Right lobe of liver (tissue), 6 donors: ENCODE measurements around the gene HS3ST6. TPM values are rescaled to one million over a fixed set of nuclear protein-coding genes. Genes with fewer than 3 reads are reported as not detected.

Experiments used
- ATAC-seq, 4 donors: fragments of 200-7000 bp; cut with Tn5 transposase; one replicate each; pipeline ENCODE4 v1.9.1; 2020; ENCODE audit warnings: mild to moderate bottlenecking in 4 of 4, moderate library complexity in 4 of 4
- DNase-seq, 3 donors: peaks; one replicate each; pipeline ENCODE4 v3.0.0-alpha.2; 2020
- H3K27ac ChIP-seq, 3 donors: fragments of 200-600 bp; one replicate each; pipeline ENCODE4 v1.8.0; 2022
- H3K27me3 ChIP-seq, 2 donors: fragments of 200-600 bp; one replicate each; pipeline ENCODE4 v1.8.0; 2022
- H3K36me3 ChIP-seq, 4 donors: fragments of 200-600 bp; sonication (generic) in 1 of 4; one replicate each; pipeline versions ENCODE4 v1.5.1 to v1.8.0; 2017 to 2022; ENCODE audit warnings: control low read depth in 1 of 4
- H3K4me1 ChIP-seq, 4 donors: fragments of 200-600 bp; sonication (generic) in 1 of 4; one replicate each; pipeline versions ENCODE4 v1.5.1 to v1.8.0; 2017 to 2022; ENCODE audit warnings: control low read depth in 1 of 4
- H3K4me3 ChIP-seq, 3 donors: fragments of 200-600 bp; one replicate each; pipeline ENCODE4 v1.8.0; 2022
- H3K9me3 ChIP-seq, 4 donors: fragments of 200-600 bp; sonication (generic) in 1 of 4; one replicate each; pipeline versions ENCODE4 v1.5.1 to v1.8.0; 2017 to 2022; ENCODE audit warnings: control low read depth in 1 of 4
- POLR2A ChIP-seq: fragments of 450-650 bp; IDR thresholded peaks from one replicate; pipeline ENCODE4 v1.6.1; 2017; ENCODE audit warnings: antibody characterized with exemption, mild to moderate bottlenecking
- WGBS: methylation state at CpG from one replicate; pipeline ENCODE4 v1.1.6; 2018; ENCODE audit warnings: low coverage, low lambda C conversion rate; ENCODE audit not compliant: insufficient coverage; ENCODE audit errors: missing lambda C conversion rate; 5-methylcytosine and 5-hydroxymethylcytosine counted together
- intact Hi-C, 2 donors: fragments of 100-400 bp; cut with DNase I; formaldehyde crosslinking; loops; one replicate each; pipeline versions ENCODE4 v1.11.2 to v1.14.1; 2022
- total RNA-seq, 6 experiments: library from RNA; depleted of rRNA in 2 of 6; stranded (reverse); fragments of >200 nt in 2 of 6; fragmentation: NEBNext Ultra II Directional in 3 of 6; extraction: Animal tissue kit (Norgen Biotek cat#: 25700) in 3 of 6; gene quantifications; one replicate each; pipeline versions ENCODE4 v1.1.0 to v1.2.4, GENCODE V29; 2016 to 2023
- TF ChIP-seq, protein P1 (sequence below), 4 donors: fragments of 200-600 bp in 3 of 4; fragments of 450-650 bp in 1 of 4; IDR thresholded peaks; one replicate each; pipeline versions ENCODE4 v1.5.1 to v1.8.0; 2016 to 2022; ENCODE audit warnings: antibody characterized with exemption in 4 of 4, mild to moderate bottlenecking in 2 of 4
- donor health status: DM: no; HTN: yes; CAD: no.
- donor health status: DM: no; HTN: no; CAD: no.
- donor health status: DM: no; HTN: no; CAD: no.
- donor health status: DM: no; HTN: yes; CAD: no.
- donor health status: DM: no; HTN: yes; CAD: no.

Gene HS3ST6
- total RNA-seq, 6 experiments from 2014 or later, result not detected

DNA sequence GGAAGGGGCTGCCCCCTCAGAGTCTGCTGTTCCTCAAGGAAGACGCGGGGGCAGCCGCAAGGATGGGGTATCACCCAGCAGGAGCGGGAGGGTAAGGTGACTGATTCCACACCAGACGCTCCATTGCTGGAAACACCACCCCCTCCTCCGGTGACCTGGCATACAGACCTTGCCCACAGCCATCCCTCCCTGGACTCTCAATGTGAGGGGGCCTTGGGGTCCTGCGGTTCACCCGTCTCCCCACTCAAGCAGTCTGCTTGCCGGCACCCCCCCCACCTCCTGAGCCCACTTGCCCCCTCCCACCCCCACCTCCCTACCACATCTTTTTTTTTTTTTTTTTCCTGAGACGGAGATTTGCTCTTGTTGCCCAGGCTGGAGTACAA is 12.1 kb upstream of the HS3ST6 start:
- no peaks in the 10 kb centered on the region for H3K9me3 ChIP-seq
- ATAC-seq (no peak), DNase-seq (no peak)
- WGBS, result 42% methylated on average over 1 of the region's 10 CpGs
- H3K4me1 ChIP-seq, result peaks cover 0 to 22% (median 0%) of the 10 kb centered on the region in 4 donors
- H3K27ac ChIP-seq, result no peak overlapping the region
- intact Hi-C loops, result loop anchor here (5.0 kb wide), 2 partner anchors 68 to 73 kb away; no protein-coding TSS in a partner anchor
- no peak overlapping the region for H3K4me3 ChIP-seq
- no peaks in the 10 kb centered on the region for H3K36me3 ChIP-seq
- H3K27me3 ChIP-seq, result no peaks in the 10 kb centered on the region
- TF ChIP-seq, protein P1, sequence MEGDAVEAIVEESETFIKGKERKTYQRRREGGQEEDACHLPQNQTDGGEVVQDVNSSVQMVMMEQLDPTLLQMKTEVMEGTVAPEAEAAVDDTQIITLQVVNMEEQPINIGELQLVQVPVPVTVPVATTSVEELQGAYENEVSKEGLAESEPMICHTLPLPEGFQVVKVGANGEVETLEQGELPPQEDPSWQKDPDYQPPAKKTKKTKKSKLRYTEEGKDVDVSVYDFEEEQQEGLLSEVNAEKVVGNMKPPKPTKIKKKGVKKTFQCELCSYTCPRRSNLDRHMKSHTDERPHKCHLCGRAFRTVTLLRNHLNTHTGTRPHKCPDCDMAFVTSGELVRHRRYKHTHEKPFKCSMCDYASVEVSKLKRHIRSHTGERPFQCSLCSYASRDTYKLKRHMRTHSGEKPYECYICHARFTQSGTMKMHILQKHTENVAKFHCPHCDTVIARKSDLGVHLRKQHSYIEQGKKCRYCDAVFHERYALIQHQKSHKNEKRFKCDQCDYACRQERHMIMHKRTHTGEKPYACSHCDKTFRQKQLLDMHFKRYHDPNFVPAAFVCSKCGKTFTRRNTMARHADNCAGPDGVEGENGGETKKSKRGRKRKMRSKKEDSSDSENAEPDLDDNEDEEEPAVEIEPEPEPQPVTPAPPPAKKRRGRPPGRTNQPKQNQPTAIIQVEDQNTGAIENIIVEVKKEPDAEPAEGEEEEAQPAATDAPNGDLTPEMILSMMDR (IDR thresholded peaks at IDR 0.05), result no peak
- TF ChIP-seq POLR2A, result no peak

DNA sequence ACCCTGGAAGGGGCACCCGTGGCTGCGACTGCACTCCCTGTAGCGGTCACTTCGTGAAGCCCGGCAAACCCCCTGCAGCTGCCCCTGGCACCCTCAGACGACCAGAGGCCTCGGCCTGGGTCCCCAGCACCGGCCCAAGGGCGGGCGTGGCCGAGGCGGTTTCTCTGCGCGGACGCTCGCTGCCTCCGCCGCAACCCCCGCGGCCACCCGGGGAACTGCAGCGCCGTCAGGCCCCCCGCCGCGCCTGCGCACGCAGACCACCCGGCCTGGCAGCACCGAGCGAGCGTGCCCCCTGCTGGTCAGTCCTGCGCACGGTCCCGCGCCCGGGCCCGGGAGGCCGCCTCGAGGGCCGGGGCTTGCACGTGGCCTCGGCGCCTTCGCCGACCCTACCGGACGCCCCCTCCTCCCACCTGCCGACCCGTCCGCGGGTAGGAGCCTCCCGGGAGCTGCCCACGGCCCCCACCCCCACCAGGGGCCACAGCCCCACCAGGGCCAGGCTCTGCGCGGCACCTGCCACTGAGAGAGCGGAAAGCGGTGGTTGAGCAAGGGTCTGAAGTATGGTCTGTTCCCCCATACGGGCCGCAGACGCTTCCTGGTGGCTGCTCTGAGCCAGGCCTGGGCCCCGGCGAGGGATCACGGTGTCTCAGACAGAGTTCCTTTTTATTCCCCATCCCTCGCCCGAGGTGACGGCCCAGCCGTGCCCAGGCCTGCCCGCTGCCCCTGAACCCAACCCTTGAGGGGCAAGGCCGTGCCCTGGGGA is 11.5 kb upstream of the HS3ST6 start:
- peak overlapping the region; percentile 55 to 57 (median 56) for H3K4me3 ChIP-seq
- ATAC-seq (peak; percentile 87 to 95 (median 91)), DNase-seq (peak; percentile 91 to 92 (median 91))
- H3K27ac ChIP-seq, result peak overlapping the region; percentile 22 to 70 (median 33)
- intact Hi-C loops, result loop anchor here (5.0 kb wide), 2 partner anchors 67 to 72 kb away; no protein-coding TSS in a partner anchor
- H3K27me3 ChIP-seq, result no peaks in the 10 kb centered on the region
- WGBS, result no CpG with 5 or more reads among the region's 70 CpGs
- peaks cover 0 to 22% (median 0%) of the 10 kb centered on the region in 4 donors for H3K4me1 ChIP-seq
- H3K36me3 ChIP-seq, result no peaks in the 10 kb centered on the region
- TF ChIP-seq, protein P1 (IDR thresholded peaks at IDR 0.05), result peak; percentile 98 to 100 (median 99)
- TF ChIP-seq POLR2A, result peak; percentile 15
- no peaks in the 10 kb centered on the region for H3K9me3 ChIP-seq

DNA sequence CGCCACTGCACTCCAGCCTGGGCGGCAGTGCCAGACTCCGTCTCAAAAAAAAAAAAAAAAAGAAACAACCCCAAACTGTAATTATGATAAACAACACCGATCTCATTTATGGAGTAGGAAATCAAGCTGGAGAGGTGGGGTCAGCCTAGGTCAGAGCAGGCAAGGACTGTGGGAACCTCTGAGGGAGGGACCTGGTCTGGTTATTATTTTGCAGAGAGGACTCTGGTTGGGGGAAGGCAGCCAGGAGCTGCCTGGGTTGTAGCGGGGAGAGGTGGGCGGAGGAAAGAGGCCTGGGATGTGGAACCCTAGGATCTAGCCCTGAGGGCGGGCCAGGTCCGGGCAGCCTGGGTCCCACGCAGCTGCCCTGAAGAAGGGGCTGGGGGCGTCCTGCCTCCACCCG is 10.9 kb upstream of the HS3ST6 start:
- H3K4me3 ChIP-seq, result peak overlapping the region; percentile 55 to 57 (median 56)
- intact Hi-C loops, result no loop called here
- ATAC-seq, result peak; percentile 30 to 67 (median 46)
- DNase-seq, result peak in 1 of 3 donors; percentile 63
- no peaks in the 10 kb centered on the region for H3K36me3 ChIP-seq
- H3K4me1 ChIP-seq, result peaks cover 0 to 22% (median 0%) of the 10 kb centered on the region in 4 donors
- TF ChIP-seq, protein P1 (IDR thresholded peaks at IDR 0.05), result no peak
- no peak for TF ChIP-seq POLR2A
- peak overlapping the region; percentile 22 to 70 (median 33) for H3K27ac ChIP-seq
- H3K27me3 ChIP-seq, result no peaks in the 10 kb centered on the region
- H3K9me3 ChIP-seq, result no peaks in the 10 kb centered on the region
- 8% methylated on average over 3 of the region's 11 CpGs for WGBS

DNA sequence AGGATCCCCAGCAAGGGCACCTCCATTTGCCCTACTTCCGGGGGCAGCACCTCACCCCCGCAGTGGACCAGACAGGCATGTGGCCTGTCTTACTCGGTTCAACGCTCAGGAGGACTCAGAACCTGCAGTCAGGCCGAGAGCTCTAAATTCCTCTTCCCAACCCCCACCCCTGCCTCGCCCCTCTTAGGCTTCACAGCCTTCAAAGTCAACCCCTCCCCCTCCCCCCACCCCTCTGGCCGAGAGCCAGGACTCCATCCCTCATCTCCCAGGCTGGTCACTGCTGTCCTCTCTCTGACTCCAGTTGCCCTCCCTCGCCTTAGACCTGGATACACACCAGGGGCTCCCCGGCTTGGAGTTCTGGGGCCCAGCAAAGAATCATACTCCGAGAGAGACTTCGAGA is 8.1 kb upstream of the HS3ST6 start:
- intact Hi-C loops, result no loop called here
- H3K4me1 ChIP-seq, result peaks cover 0 to 8% (median 0%) of the 10 kb centered on the region in 4 donors

More for the DNA sequence above, 8.1 kb upstream of the HS3ST6 start:
- Histone ChIP-seq H3K4me3 (no peak overlapping the region), H3K36me3 (no peaks in the 10 kb centered on the region), H3K27me3 (no peaks in the 10 kb centered on the region), H3K9me3 (no peaks in the 10 kb centered on the region), H3K27ac (no peak overlapping the region)
- WGBS, result 72% methylated on average over 4 of the region's 11 CpGs
- no peak for DNase-seq
- ATAC-seq, result no peak
- TF ChIP-seq, protein P1 (IDR thresholded peaks at IDR 0.05), result no peak
